Pancreas (tissue), 10 donors: ENCODE measurements around the gene B9D2. TPM values are rescaled to one million over a fixed set of nuclear protein-coding genes. Genes with fewer than 3 reads are reported as not detected.

Experiments used
- ATAC-seq, 4 donors: fragments of 200-7000 bp; cut with Tn5 transposase; one replicate each; pipeline versions ENCODE4 v1.8.0 to v1.9.1; 2020; ENCODE audit warnings: mild to moderate bottlenecking in 4 of 4, moderate library complexity in 4 of 4
- DNase-seq, 6 donors: peaks; one replicate each; pipeline ENCODE4 v3.0.0-alpha.2; 2020
- FAIRE-seq: peaks from 2 replicates; lab custom pipeline; 2012; peaks lifted over from hg19 to GRCh38; lab: Jason Lieb, UNC
- H3K27ac ChIP-seq, 4 donors: fragments of 200-600 bp; sonication (generic); 1 replicate in 3 of 4; 2 replicates in 1 of 4; pipeline versions ENCODE4 v1.5.0 to v1.8.0; 2020
- H3K27me3 ChIP-seq, 4 donors: fragments of 200-600 bp; one replicate each; pipeline ENCODE4 v1.8.0; 2021
- H3K36me3 ChIP-seq, 3 donors: fragments of 200-600 bp; sonication (generic) in 1 of 3; one replicate each; pipeline versions ENCODE4 v1.5.0 to v1.8.0; 2020 to 2021
- H3K4me1 ChIP-seq, 3 donors: fragments of 200-600 bp; one replicate each; pipeline ENCODE4 v1.8.0; 2021
- H3K4me3 ChIP-seq, 4 donors: fragments of 200-600 bp; sonication (generic) in 2 of 4; one replicate each; pipeline versions ENCODE4 v1.5.0 to v1.8.0; 2020 to 2021
- H3K9me3 ChIP-seq, 4 donors: fragments of 200-600 bp; one replicate each; pipeline ENCODE4 v1.8.0; 2021
- WGBS, 2 donors: extraction: QIAGEN DNeasy Blood & Tissue Kit; methylation state at CpG; one replicate each; pipeline ENCODE4 v1.1.7; 2013; 5-methylcytosine and 5-hydroxymethylcytosine counted together
- intact Hi-C, 3 donors: fragments of 100-400 bp; cut with DNase I; formaldehyde crosslinking; loops; one replicate each; pipeline versions ENCODE4 v1.11.1 to v1.14.2; 2022
- polyA plus RNA-seq, 2 donors: library from polyadenylated mRNA; stranded (reverse); fragments of 200-250 nt; gene quantifications; one replicate each; pipeline ENCODE4 v1.2.3, GENCODE V29; 2013
- total RNA-seq, 6 donors: library from RNA; stranded (reverse); fragmentation: NEBNext Ultra II Directional in 4 of 6; extraction: Animal tissue kit (Norgen Biotek cat#: 25700) in 4 of 6; gene quantifications; one replicate each; pipeline versions ENCODE4 v1.2.1 to v1.2.4, GENCODE V29; 2021 to 2023
- TF ChIP-seq, protein P1 (sequence below), 4 donors: fragments of 200-600 bp; sonication (generic) in 3 of 4; IDR thresholded peaks; one replicate each; pipeline versions ENCODE4 v1.5.0 to v1.8.0; 2021; ENCODE audit warnings: antibody characterized with exemption in 4 of 4
- donor health status: healthy with polysubstance abuse.
- donor health status: DM: no; HTN: no; CAD: no; lungs with moderate emphysema.
- donor health status: DM: no; HTN: no; CAD: no.
- donor health status: control.
- donor health status: control.
- donor health status: Bipolar disorder and iron deficiency.
- donor health status: DM: yes; HTN: yes; CAD: no.
- donor health status: DM: no; HTN: no; CAD: no.
- donor health status: DM: no; HTN: no; CAD: no.
- donor health status: DM: yes; HTN: yes; CAD: no.

B9D2 gene
- total and polyA plus RNA-seq, 8 donors = 1.5 to 7.5 (median 3.1) TPM

DNA sequence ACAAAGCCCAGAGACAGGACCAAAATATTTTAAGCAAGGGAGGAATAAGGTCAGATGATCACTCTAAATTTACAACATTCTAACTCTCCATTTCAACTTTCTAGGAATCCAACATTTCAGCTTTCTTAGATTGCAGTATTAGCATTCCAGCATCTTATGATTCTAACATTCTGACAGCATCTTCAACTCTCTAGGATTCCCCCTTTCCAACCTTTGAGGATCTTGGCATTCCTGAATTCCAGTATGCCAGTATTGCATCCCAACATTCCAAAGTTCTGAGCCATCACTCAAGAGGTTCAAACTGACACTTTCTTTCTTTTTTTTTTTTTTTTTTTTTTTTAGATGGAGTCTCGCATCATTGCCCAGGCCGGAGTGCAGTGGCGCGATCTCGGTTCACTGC is 24.0 kb downstream of the B9D2 start:
- H3K9me3 ChIP-seq = no peaks in the 10 kb centered on the region
- H3K4me3 ChIP-seq = no peak overlapping the region
- WGBS, 2 donors = 96 to 100% methylated on average over 5 of the region's 5 CpGs
- no peak for ATAC-seq
- no peaks in the 10 kb centered on the region for H3K4me1 ChIP-seq
- no peak for FAIRE-seq
- TF ChIP-seq, protein P1, sequence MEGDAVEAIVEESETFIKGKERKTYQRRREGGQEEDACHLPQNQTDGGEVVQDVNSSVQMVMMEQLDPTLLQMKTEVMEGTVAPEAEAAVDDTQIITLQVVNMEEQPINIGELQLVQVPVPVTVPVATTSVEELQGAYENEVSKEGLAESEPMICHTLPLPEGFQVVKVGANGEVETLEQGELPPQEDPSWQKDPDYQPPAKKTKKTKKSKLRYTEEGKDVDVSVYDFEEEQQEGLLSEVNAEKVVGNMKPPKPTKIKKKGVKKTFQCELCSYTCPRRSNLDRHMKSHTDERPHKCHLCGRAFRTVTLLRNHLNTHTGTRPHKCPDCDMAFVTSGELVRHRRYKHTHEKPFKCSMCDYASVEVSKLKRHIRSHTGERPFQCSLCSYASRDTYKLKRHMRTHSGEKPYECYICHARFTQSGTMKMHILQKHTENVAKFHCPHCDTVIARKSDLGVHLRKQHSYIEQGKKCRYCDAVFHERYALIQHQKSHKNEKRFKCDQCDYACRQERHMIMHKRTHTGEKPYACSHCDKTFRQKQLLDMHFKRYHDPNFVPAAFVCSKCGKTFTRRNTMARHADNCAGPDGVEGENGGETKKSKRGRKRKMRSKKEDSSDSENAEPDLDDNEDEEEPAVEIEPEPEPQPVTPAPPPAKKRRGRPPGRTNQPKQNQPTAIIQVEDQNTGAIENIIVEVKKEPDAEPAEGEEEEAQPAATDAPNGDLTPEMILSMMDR (IDR thresholded peaks at IDR 0.05) = no peak
- H3K27ac ChIP-seq = no peak overlapping the region
- H3K36me3 ChIP-seq = no peaks in the 10 kb centered on the region
- no peaks in the 10 kb centered on the region for H3K27me3 ChIP-seq
- no peak for DNase-seq
- intact Hi-C loops = loop anchor here in 1 of 3 donors (10.0 kb wide), 1 partner anchor 105 kb away; the partner anchor contains the start of gene ERICH4

DNA sequence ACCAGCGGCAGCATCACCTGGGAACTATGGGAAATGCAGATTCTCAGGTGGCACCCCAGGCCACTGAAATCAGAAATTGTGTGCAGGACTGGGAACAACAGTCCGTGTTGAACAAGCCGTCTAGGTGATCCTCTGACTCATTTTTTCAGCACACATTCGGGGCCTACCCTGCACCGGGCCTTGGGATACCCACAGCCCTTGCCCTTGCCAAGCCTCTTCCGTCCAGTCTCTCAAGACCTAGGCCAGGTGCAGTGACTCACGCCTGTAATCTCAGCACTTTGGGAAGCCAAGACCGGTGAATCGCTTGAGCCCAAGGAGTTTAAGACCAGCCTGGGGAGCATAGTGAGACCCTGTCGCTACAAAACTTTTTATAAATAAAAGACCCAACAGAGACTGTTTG is 28.5 kb downstream of the B9D2 start:
- WGBS, 2 donors = 83 to 87% methylated on average over 10 of the region's 10 CpGs
- Histone ChIP-seq H3K27me3 (no peaks in the 10 kb centered on the region), H3K36me3 (no peaks in the 10 kb centered on the region), H3K9me3 (no peaks in the 10 kb centered on the region), H3K27ac (no peak overlapping the region), H3K4me3 (no peak overlapping the region), H3K4me1 (no peaks in the 10 kb centered on the region)
- TF ChIP-seq, protein P1 (IDR thresholded peaks at IDR 0.05) = no peak
- ATAC-seq (no peak), FAIRE-seq (no peak), DNase-seq (no peak)
- intact Hi-C loops = loop anchor here in 1 of 3 donors (10.0 kb wide), 1 partner anchor 109 kb away; the partner anchor contains the start of gene ERICH4

DNA sequence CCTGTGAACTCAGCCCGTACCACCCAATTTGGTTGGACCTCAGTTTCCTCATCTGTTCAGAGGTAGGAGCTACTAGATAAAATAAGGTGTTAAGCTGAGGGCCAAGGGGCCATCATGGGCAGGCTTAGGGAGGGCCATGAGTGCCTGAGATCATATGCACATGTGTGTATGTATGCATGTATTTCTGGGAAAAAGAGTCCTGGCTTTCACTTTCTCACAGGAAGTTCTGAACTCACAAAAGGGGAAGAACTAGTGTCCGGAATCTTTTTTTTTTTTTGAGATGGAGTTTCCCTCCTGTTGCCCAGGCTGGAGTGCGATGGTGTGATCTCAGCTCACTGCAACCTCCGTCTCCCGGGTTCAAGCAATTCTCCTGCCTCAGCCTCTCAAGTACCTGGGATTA is 29.2 kb downstream of the B9D2 start:
- H3K4me3 ChIP-seq = no peak overlapping the region
- no peaks in the 10 kb centered on the region for H3K9me3 ChIP-seq
- TF ChIP-seq, protein P1 (IDR thresholded peaks at IDR 0.05) = no peak
- no peak for DNase-seq
- no peaks in the 10 kb centered on the region for H3K4me1 ChIP-seq
- 84 to 85% methylated on average over 5 of the region's 5 CpGs for WGBS, 2 donors
- FAIRE-seq = no peak
- no peak overlapping the region for H3K27ac ChIP-seq
- ATAC-seq = peak in 2 of 4 donors; percentile 46 to 53
- H3K36me3 ChIP-seq = no peaks in the 10 kb centered on the region
- intact Hi-C loops = loop anchor here in 1 of 3 donors (10.0 kb wide), 1 partner anchor 110 kb away; the partner anchor contains the start of gene ERICH4
- H3K27me3 ChIP-seq = no peaks in the 10 kb centered on the region

DNA sequence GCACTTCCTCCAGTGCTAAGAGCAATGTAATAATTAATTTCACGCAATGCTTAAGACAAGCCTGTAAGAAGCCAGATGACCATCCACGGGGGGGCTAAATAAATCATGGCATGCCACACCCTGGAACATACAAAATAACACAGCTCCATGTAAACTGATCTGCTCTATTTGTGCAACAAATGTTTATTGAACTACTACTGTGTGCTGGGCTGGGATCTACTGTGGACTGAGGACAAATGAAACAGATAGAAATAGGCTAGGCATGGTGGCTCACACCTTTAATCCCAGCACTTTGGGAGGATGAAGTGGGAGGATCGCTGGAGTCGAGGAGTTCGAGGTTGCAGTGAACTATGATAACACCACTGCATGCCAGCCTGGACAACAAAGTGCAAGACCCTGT is 31.5 kb downstream of the B9D2 start:
- Histone ChIP-seq H3K4me1 (no peaks in the 10 kb centered on the region), H3K36me3 (no peaks in the 10 kb centered on the region), H3K27me3 (no peaks in the 10 kb centered on the region), H3K27ac (no peak overlapping the region), H3K9me3 (no peaks in the 10 kb centered on the region), H3K4me3 (no peak overlapping the region)
- intact Hi-C loops = loop anchor here in 1 of 3 donors (10.0 kb wide), 1 partner anchor 112 kb away; the partner anchor contains the start of gene ERICH4
- TF ChIP-seq, protein P1 (IDR thresholded peaks at IDR 0.05) = no peak
- ATAC-seq (no peak), FAIRE-seq (no peak), DNase-seq (no peak)
- WGBS, 2 donors = 85 to 90% methylated on average over 5 of the region's 5 CpGs

DNA sequence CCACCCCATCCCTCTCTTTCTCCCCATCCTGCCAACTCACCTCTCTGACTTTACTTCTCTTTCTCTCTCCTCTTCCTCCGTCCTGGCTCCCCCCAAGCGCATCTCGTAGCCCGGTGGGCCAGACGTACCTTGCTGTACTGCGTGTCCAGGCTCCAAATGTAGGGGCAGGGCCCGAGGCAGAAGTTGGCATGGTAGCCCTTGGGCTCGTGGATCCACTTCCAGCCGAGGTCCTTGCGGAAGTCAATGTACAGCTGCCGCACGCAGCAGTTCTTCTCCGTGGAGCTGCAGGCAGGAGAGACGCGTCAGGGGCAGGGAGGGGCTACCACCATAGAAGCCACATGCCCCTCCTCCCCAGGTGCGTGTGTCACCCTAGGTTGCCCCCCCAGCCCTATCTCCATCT is 31.9 kb downstream of the B9D2 start:
- no peaks in the 10 kb centered on the region for H3K27me3 ChIP-seq
- no peak overlapping the region for H3K27ac ChIP-seq
- H3K36me3 ChIP-seq = no peaks in the 10 kb centered on the region
- 79 to 86% methylated on average over 16 of the region's 16 CpGs for WGBS, 2 donors
- no peaks in the 10 kb centered on the region for H3K9me3 ChIP-seq
- FAIRE-seq (no peak), ATAC-seq (no peak), DNase-seq (no peak)
- H3K4me1 ChIP-seq = peaks cover 0 to 4% (median 0%) of the 10 kb centered on the region in 3 donors
- H3K4me3 ChIP-seq = no peak overlapping the region
- intact Hi-C loops = loop anchor here in 1 of 3 donors (10.0 kb wide), 1 partner anchor 113 kb away; the partner anchor contains the start of gene ERICH4
- TF ChIP-seq, protein P1 (IDR thresholded peaks at IDR 0.05) = no peak
